Effector memory CD8-positive, alpha-beta T cell (primary cell): ENCODE results near the gene CEP152.

Source experiments
- ATAC-seq: fragments of 150-1000 bp; cut with Tn5 transposase; replicated peaks from 2 replicates; pipeline ENCODE4 v1.10.0; 2021; ENCODE audit warnings: mild to moderate bottlenecking, moderate library complexity
- DNase-seq, 3 experiments: peaks; one replicate each; pipeline ENCODE4 v3.0.0; 2021
- H3K27ac Mint-ChIP-seq, 2 donors: one replicate each; pipeline ENCODE4 v1.8.0; 2022; ENCODE audit warnings: mild to moderate bottlenecking in 2 of 2, mixed read lengths in 2 of 2, moderate library complexity in 2 of 2
- H3K27me3 Mint-ChIP-seq, 2 donors: one replicate each; pipeline ENCODE4 v1.8.0; 2022; ENCODE audit warnings: mixed read lengths in 2 of 2
- H3K36me3 Mint-ChIP-seq: one replicate; pipeline ENCODE4 v1.8.0; 2022; ENCODE audit warnings: mild to moderate bottlenecking, moderate library complexity, mixed read lengths; ENCODE audit not compliant: insufficient read depth
- H3K4me1 Mint-ChIP-seq, 2 donors: one replicate each; pipeline ENCODE4 v1.8.0; 2022; ENCODE audit warnings: low read depth in 2 of 2, mixed read lengths in 2 of 2
- H3K4me3 Mint-ChIP-seq, 2 donors: one replicate each; pipeline ENCODE4 v1.8.0; 2022; ENCODE audit warnings: mild to moderate bottlenecking in 2 of 2, mixed read lengths in 2 of 2, moderate library complexity in 2 of 2
- H3K9me3 Mint-ChIP-seq, 2 donors: one replicate each; pipeline ENCODE4 v1.8.0; 2022; ENCODE audit warnings: mixed read lengths in 2 of 2

CEP152 gene

DNA sequence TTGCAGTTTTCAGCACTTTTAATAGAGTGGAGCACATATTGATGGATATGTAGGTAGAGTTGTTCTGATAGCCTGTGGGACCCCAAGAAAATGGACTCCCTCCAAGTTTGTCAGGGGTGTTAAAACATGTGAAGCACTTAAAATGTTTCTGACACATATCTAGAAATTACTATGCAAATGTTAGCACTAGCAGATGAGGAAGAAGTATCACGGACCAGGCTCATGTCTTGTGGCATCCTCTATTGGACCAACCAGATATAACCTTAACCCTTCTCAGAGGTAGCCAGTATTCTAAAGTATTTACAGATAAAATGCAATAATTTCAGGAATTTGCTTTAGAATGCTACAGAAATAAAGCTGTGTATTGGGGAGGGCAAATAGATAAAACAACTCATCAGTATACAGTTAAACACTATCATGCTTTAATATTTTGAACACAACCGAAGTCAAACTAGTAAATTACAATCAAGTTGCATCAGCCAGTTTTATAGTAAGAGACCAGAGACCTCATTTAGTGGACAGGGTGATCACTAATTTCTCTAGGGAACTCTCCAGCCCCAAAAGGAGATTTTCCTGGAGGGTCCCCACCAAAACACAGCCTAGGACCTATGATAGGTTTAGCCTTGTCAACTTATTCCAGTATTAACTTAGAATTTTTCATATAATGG lies 108.2 kb downstream of the CEP152 start:
- H3K4me1 Mint-ChIP-seq: no peaks in the 10 kb centered on the region
- no peaks in the 10 kb centered on the region for H3K27me3 Mint-ChIP-seq
- peaks cover 3 to 11% of the 10 kb centered on the region in 2 donors for H3K9me3 Mint-ChIP-seq
- DNase-seq: no peak
- no peak overlapping the region for H3K4me3 Mint-ChIP-seq
- ATAC-seq: no peak
- no peaks in the 10 kb centered on the region for H3K36me3 Mint-ChIP-seq
- no peak overlapping the region for H3K27ac Mint-ChIP-seq

DNA sequence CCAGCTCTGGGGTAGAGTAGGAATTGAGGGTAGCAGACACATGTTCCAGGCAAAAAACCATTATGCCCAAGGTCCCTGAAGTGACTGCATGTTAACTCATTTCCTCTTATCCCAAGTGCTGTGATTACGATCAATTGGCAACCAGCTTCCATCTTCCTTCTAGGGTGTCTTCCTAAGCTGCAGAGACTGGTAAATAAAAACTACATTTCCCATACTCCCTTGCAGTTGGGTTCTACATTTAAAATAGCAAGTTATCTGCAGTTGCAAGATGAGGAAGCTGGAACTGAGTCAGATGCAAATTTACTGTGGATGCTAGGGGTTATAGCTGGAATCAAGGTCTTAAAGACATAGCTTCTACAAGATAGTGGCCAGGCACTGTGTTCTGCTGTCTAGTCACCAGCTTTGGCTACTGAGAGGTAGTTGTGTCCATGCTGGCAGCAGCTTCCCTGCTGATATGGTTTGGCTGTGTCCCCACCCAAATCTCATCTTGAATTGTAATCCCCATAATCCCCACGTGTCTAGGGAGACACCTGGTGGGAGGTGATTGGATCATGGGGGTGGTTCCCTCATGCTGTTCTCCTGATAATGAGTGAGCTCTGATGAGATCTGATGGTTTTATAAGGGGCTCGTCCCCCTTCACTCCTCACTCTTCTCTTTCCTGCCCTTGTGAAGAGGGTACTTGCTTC lies 114.1 kb downstream of the CEP152 start:
- DNase-seq: no peak
- H3K27me3 Mint-ChIP-seq: no peaks in the 10 kb centered on the region
- H3K9me3 Mint-ChIP-seq: no peaks in the 10 kb centered on the region
- no peak overlapping the region for H3K4me3 Mint-ChIP-seq
- no peak overlapping the region for H3K27ac Mint-ChIP-seq
- no peak for ATAC-seq
- no peaks in the 10 kb centered on the region for H3K4me1 Mint-ChIP-seq
- no peaks in the 10 kb centered on the region for H3K36me3 Mint-ChIP-seq

DNA sequence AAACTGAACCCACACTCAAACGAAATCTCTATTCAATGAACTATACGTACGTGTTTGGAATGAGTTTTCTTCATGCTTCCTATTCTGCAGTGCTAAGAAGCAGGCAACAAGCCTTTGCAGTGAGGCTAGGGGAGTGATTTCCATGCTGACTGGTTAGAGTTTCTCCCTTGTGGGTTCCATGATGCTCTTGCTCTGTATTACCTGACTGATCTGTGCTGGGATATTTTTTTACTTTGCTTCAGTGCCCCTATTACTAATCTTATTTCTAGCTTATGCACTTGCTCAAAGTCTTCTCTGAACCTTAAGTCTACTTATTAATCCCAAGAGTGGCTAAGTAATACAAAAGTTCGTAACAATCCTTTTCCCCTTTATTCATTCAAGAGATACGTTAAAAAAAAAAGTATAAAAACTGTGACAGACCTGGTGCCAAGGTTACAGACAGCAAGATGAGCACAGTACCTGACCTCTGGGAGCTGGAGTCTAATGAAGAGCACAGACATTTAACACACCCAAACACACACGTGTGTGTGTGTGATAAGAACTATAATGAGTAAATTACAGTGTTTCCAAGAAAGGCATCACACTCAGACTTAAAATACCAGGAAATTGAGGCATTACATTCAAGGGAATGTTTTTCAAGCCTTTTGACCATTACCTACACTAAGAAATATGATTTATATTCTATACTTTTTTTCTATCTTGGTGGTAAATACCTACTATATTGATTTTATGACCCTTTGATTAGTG lies 114.9 kb downstream of the CEP152 start:
- no peaks in the 10 kb centered on the region for H3K4me1 Mint-ChIP-seq
- H3K27ac Mint-ChIP-seq: no peak overlapping the region
- H3K9me3 Mint-ChIP-seq: no peaks in the 10 kb centered on the region
- no peaks in the 10 kb centered on the region for H3K27me3 Mint-ChIP-seq
- DNase-seq (no peak), ATAC-seq (no peak)
- H3K4me3 Mint-ChIP-seq: no peak overlapping the region
- no peaks in the 10 kb centered on the region for H3K36me3 Mint-ChIP-seq

DNA sequence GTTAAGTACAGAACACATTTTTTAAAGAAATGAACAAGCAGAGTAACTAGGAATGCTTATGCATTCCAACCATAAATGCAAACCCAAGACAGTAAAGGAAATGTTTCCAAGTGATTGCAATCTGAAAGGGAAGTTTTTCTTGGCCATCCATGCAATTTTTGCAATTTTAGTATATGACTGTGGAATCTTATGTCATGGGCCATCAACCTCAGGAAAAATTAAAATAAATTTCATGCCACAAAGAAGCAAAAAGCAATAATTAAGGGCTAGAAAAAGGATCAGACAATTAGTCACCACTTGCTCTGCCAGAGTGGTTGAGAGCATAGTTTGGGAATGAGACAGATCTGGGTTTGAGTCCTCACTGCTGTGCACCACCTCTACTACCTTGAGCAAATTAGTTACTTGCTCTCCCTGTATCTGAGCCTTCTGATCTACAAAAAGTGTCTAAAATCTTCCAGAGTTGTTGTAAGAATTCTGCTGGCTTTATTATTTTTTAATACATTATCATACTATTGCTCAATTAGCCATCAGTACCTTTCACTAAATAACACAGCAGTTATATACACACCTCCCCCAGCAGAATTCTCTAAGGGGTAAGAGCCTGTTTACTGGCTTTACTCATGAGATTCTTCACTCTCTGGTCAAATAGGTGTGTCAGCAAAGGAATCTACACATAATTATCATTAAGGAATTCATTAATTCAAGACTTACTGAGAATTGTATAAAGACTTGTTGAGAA lies 115.6 kb downstream of the CEP152 start:
- Mint-ChIP-seq H3K36me3 (no peaks in the 10 kb centered on the region), H3K27ac (no peak overlapping the region), H3K4me1 (no peaks in the 10 kb centered on the region), H3K4me3 (no peak overlapping the region), H3K9me3 (no peaks in the 10 kb centered on the region), H3K27me3 (no peaks in the 10 kb centered on the region)
- DNase-seq (no peak), ATAC-seq (no peak)

DNA sequence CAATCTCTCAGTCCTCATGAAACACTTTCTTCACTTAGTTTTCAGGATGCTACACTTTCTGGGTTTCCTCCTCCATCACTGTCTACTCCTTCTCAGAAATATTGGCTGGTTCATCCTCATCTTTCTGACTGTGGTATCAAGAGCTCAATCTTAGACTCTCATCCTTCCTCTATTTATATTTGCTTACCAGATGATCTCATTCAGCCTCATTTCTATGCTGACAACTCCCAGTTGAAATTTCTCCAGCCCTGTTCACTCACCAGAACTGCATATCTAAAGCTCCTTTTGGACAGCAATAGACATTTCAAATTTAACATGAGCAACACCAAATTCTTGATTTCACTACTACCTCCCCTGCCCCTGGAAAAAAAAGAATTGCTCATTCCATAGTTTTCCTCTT lies 117.4 kb downstream of the CEP152 start:
- no peak for ATAC-seq
- H3K27ac Mint-ChIP-seq: no peak overlapping the region
- no peaks in the 10 kb centered on the region for H3K36me3 Mint-ChIP-seq
- no peaks in the 10 kb centered on the region for H3K4me1 Mint-ChIP-seq
- no peak for DNase-seq
- no peaks in the 10 kb centered on the region for H3K27me3 Mint-ChIP-seq
- H3K9me3 Mint-ChIP-seq: peaks cover 0 to 2% of the 10 kb centered on the region in 2 donors
- no peak overlapping the region for H3K4me3 Mint-ChIP-seq

DNA sequence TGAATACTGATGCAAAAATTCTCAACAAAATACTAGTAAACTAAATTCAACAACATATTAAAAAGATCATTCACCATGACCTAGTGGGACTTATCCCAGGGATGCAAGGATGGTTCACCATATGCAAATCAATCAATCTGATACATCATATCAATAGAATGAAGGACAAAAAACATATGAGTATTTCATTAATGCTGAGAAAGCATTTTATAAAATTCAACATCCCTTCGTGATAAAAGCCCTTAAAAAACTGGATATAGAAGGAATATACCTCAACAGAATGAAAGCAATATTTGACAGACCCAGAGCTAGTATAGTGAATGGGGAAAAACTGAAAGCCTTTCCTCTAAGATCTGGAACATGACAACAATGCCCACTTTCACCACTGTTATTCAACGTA lies 122.4 kb downstream of the CEP152 start:
- Mint-ChIP-seq H3K27me3 (no peaks in the 10 kb centered on the region), H3K27ac (no peak overlapping the region), H3K9me3 (peaks cover 2 to 6% of the 10 kb centered on the region in 2 donors), H3K4me1 (no peaks in the 10 kb centered on the region), H3K36me3 (no peaks in the 10 kb centered on the region), H3K4me3 (no peak overlapping the region)
- no peak for ATAC-seq
- DNase-seq: no peak
